Measurements from ENCODE around the gene PAFAH2. TPM values are rescaled to one million over a fixed set of nuclear protein-coding genes. Genes with fewer than 3 reads are reported as not detected.

The PAFAH2 gene
- total RNA-seq, 4 donors from 2014 or later: 15.7 to 57.8 (median 48.4) TPM

DNA sequence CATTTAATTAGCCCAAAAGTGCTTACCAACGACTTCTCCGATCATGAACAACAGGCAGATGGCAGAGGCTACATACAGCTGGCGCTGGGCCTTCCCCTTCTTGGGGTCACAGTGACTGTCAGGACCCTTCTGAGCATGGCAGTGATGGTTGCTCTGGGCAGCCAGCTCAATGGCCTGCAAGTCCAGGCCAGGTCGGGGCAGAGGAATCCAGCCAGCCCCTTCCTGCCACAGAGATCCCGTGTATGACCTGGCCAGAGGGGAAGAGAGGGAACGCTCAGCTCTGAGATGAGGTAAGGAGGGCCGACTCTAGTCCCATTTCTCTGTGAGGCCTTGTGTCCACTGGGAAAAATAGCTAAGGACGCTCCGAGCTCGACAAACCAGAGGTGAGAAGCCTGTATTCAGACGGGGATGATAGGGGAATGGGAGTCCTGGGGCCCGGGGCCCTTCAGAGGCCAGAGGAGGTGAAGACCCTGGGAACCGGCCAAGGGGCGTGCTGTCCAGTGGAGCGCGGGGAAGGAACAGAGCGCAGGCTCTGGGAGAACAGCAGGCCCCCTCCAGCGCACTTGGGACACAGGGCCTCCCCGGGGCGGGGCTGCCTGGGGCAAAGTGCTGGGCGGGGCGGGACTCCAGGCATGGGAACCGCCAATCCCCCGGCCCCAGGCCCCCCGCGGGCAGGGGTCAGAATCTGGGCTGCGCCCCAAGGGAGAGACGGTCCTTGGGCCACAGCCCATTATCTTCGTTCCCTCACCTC is 47.3 kb upstream of the PAFAH2 start:
- H3K27me3 ChIP-seq: peaks cover 0 to 16% of the 10 kb centered on the region in 2 donors
- H3K9me3 ChIP-seq: no peaks in the 10 kb centered on the region
- TF ChIP-seq, protein P1, sequence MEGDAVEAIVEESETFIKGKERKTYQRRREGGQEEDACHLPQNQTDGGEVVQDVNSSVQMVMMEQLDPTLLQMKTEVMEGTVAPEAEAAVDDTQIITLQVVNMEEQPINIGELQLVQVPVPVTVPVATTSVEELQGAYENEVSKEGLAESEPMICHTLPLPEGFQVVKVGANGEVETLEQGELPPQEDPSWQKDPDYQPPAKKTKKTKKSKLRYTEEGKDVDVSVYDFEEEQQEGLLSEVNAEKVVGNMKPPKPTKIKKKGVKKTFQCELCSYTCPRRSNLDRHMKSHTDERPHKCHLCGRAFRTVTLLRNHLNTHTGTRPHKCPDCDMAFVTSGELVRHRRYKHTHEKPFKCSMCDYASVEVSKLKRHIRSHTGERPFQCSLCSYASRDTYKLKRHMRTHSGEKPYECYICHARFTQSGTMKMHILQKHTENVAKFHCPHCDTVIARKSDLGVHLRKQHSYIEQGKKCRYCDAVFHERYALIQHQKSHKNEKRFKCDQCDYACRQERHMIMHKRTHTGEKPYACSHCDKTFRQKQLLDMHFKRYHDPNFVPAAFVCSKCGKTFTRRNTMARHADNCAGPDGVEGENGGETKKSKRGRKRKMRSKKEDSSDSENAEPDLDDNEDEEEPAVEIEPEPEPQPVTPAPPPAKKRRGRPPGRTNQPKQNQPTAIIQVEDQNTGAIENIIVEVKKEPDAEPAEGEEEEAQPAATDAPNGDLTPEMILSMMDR (IDR thresholded peaks at IDR 0.05): no peak
- TF ChIP-seq POLR2A (IDR thresholded peaks at IDR 0.05): no peak
- no peaks in the 10 kb centered on the region for H3K36me3 ChIP-seq
- peak in 1 of 3 donors; percentile 58 for DNase-seq
- H3K27ac ChIP-seq: no peak overlapping the region
- peaks cover 0 to 28% (median 6%) of the 10 kb centered on the region in 4 donors for H3K4me1 ChIP-seq
- H3K4me3 ChIP-seq: peak overlapping the region in 2 of 4 donors; percentile 40 to 44

- peaks cover 0 to 16% of the 10 kb centered on the region in 2 donors for H3K27me3 ChIP-seq
- no peak overlapping the region for H3K27ac ChIP-seq
- no peak for DNase-seq
- no peaks in the 10 kb centered on the region for H3K36me3 ChIP-seq
- no peak for TF ChIP-seq POLR2A (IDR thresholded peaks at IDR 0.05)
- TF ChIP-seq, protein P1 (IDR thresholded peaks at IDR 0.05): no peak
- H3K4me3 ChIP-seq: no peak overlapping the region
- peaks cover 0 to 21% (median 6%) of the 10 kb centered on the region in 4 donors for H3K4me1 ChIP-seq
- no peaks in the 10 kb centered on the region for H3K9me3 ChIP-seq
Measured at GRCh38 chr1:26044414-26044813, 46.6 kb upstream of the PAFAH2 start.

DNA sequence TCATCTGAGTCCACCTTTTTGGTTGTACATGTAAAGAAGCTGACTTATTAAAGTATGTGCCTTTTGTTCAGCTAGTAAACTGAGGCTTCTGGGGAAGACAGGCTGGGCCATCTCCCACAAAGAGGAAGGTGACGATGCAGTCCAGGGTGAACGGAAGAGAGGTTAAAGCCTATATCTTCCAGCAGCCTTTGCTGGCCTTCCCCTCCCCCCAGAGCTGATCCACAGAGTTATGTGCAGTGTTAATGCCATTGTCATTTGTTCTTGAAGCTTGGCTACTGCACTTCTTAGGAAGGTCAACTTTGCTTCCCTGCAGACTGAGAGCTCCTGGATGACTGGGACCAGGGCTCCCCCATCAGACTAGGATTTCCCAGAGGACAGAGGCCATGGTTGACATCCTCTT is 45.9 kb upstream of the PAFAH2 start:
- H3K36me3 ChIP-seq: no peaks in the 10 kb centered on the region
- peaks cover 0 to 16% of the 10 kb centered on the region in 2 donors for H3K27me3 ChIP-seq
- H3K4me3 ChIP-seq: no peak overlapping the region
- peaks cover 0 to 16% (median 6%) of the 10 kb centered on the region in 4 donors for H3K4me1 ChIP-seq
- no peaks in the 10 kb centered on the region for H3K9me3 ChIP-seq
- TF ChIP-seq POLR2A (IDR thresholded peaks at IDR 0.05): no peak
- TF ChIP-seq, protein P1 (IDR thresholded peaks at IDR 0.05): no peak
- no peak for DNase-seq
- H3K27ac ChIP-seq: no peak overlapping the region

DNA sequence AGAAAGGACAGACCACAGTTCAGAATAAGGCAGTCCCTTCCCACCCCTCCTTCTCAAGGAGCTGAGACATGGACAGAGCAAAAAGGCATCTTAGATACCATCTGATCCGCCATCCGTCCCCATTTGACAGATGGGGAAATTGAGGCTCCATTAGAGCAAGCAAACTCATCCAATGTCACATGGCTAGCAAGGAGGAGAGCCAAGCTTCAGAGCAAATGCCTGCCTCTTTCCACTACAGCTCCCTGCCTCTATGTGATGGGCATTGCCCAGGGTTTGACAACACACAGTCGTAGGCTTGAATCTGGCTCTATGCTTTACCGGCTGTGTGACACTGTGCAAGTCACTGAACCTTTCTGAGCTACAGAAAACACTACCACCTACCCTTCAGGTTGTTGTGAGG is 44.1 kb upstream of the PAFAH2 start:
- H3K27ac ChIP-seq: no peak overlapping the region

GRCh38 chr1:26041401-26041800 is 43.5 kb upstream of the PAFAH2 start:
- H3K4me3 ChIP-seq: no peak overlapping the region
- H3K27me3 ChIP-seq: peaks cover 0 to 14% of the 10 kb centered on the region in 2 donors
- peaks cover 0 to 15% (median 6%) of the 10 kb centered on the region in 4 donors for H3K4me1 ChIP-seq
- no peak for DNase-seq
- H3K9me3 ChIP-seq: no peaks in the 10 kb centered on the region
- H3K27ac ChIP-seq: no peak overlapping the region
- no peaks in the 10 kb centered on the region for H3K36me3 ChIP-seq
- TF ChIP-seq, protein P1 (IDR thresholded peaks at IDR 0.05): no peak
- no peak for TF ChIP-seq POLR2A (IDR thresholded peaks at IDR 0.05)

More for the DNA sequence above, 44.1 kb upstream of the PAFAH2 start:
- Histone ChIP-seq H3K36me3 (no peaks in the 10 kb centered on the region), H3K9me3 (no peaks in the 10 kb centered on the region), H3K4me3 (no peak overlapping the region), H3K27me3 (peaks cover 0 to 16% of the 10 kb centered on the region in 2 donors), H3K4me1 (peaks cover 0 to 16% (median 6%) of the 10 kb centered on the region in 4 donors)
- no peak for TF ChIP-seq POLR2A (IDR thresholded peaks at IDR 0.05)
- TF ChIP-seq, protein P1 (IDR thresholded peaks at IDR 0.05): no peak
- DNase-seq: no peak

Measured in Peyer's patch (tissue), 4 donors.